HCT116 (cell line): ENCODE data around the gene GJC1. TPM values are rescaled to one million over a fixed set of nuclear protein-coding genes. Genes with fewer than 3 reads are reported as not detected.

Experiments used
- ATAC-seq: fragments of 200-7000 bp; cut with Tn5 transposase; 2 replicates; pipeline ENCODE4 v1.9.1; 2020; ENCODE audit warnings: mild to moderate bottlenecking, moderate library complexity
- BruUV-seq: library from RNA; stranded (reverse); fragments of 400-500 nt; replicated peaks from 2 replicates; lab custom pipeline; 2021; lab: Mats Ljungman, UMichigan
- CTCF ChIA-PET: fragments of 300-600 bp; sonication (Branson Sonifier 250); formaldehyde crosslinking; loops from one replicate; lab custom pipeline; 2021; ENCODE audit warnings: antibody characterized with exemption; lab: Charles Lee
- POLR2A ChIA-PET: fragments of 300-600, 350-600 bp; sonication (Branson Sonifier 250); formaldehyde crosslinking; loops from one replicate; lab custom pipeline; 2021; ENCODE audit warnings: antibody characterized with exemption; lab: Charles Lee
- RAD21 ChIA-PET, 2 experiments: fragments of 300-600 bp; sonication (Branson Sonifier 250); formaldehyde crosslinking; loops; one replicate each; lab custom pipeline; 2023; ENCODE audit warnings: low total read pairs in 2 of 2; ENCODE audit not compliant: uncharacterized antibody in 2 of 2, unreplicated experiment in 2 of 2, low non-redundant PET in 1 of 2; lab: Charles Lee
- DNase-seq: peaks from one replicate; pipeline ENCODE4 v3.0.0-alpha.2; 2010; ENCODE audit warnings: low read depth, low spot score
- H2AFZ ChIP-seq: fragments of 200-600 bp; shearing (Covaris generic), sonication (generic); 2 replicates; pipeline ENCODE4 v1.6.1; 2017; ENCODE audit warnings: low read depth, mixed run types, mixed read lengths, antibody characterized with exemption, low read length; ENCODE audit not compliant: poor library complexity, severe bottlenecking
- H3K27ac ChIP-seq: 2 replicates; pipeline ENCODE4 v1.5.1; 2012; ENCODE audit warnings: low read depth, low read length
- H3K27me3 ChIP-seq: fragments of 200-600 bp; sonication (generic); 2 replicates; pipeline ENCODE4 v1.6.1; 2016; ENCODE audit warnings: mixed run types, low read length, mixed read lengths; ENCODE audit not compliant: insufficient read depth
- H3K36me3 ChIP-seq, 2 experiments: fragments of 200-500 bp in 1 of 2; fragments of 200-600 bp in 1 of 2; sonication (Bioruptor generic) in 1 of 2; sonication (generic) in 1 of 2; 2 replicates each; pipeline versions ENCODE4 v1.5.1 to v1.6.1; 2014 to 2016; ENCODE audit warnings: low read length in 2 of 2, inconsistent platforms in 1 of 2, mixed read lengths in 1 of 2, mixed run types in 1 of 2; ENCODE audit not compliant: insufficient read depth in 2 of 2, control insufficient read depth in 1 of 2
- H3K4me1 ChIP-seq, 2 experiments: fragments of 200-600 bp in 1 of 2; sonication (generic) in 1 of 2; 2 replicates each; pipeline versions ENCODE4 v1.5.1 to v1.6.1; 2012 to 2017; ENCODE audit warnings: low read length in 2 of 2, inconsistent platforms in 1 of 2, mild to moderate bottlenecking in 1 of 2, mixed read lengths in 1 of 2, mixed run types in 1 of 2, moderate library complexity in 1 of 2; ENCODE audit not compliant: insufficient read depth in 2 of 2, control insufficient read depth in 1 of 2
- H3K4me2 ChIP-seq: fragments of 200-600 bp; sonication (generic); 2 replicates; pipeline ENCODE4 v1.6.1; 2017; ENCODE audit warnings: mixed run types, low read length, mixed read lengths
- H3K4me3 ChIP-seq, 2 experiments: fragments of 200-600 bp in 1 of 2; sonication (generic) in 1 of 2; replicated peaks in 1 of 2; 2 replicates each; pipeline ENCODE4 v1.5.1; 2011 to 2016; ENCODE audit warnings: low read length in 2 of 2, control low read depth in 1 of 2, low read depth in 1 of 2, mild to moderate bottlenecking in 1 of 2, mixed read lengths in 1 of 2, mixed run types in 1 of 2
- H3K79me2 ChIP-seq: fragments of 200-600 bp; sonication (generic); 2 replicates; pipeline ENCODE4 v1.6.1; 2017; ENCODE audit warnings: mild to moderate bottlenecking, mixed run types, low read length, moderate library complexity, mixed read lengths; ENCODE audit not compliant: insufficient read depth
- H3K9ac ChIP-seq: fragments of 200-600 bp; sonication (generic); 2 replicates; pipeline ENCODE4 v1.6.1; 2016; ENCODE audit warnings: low read length, mixed read lengths
- H3K9me2 ChIP-seq: fragments of 200-600 bp; sonication (generic), shearing (Covaris generic); 2 replicates; pipeline ENCODE4 v1.6.1; 2017; ENCODE audit warnings: mixed run types, mild to moderate bottlenecking, moderate library complexity; ENCODE audit not compliant: insufficient read depth
- H3K9me3 ChIP-seq, 2 experiments: fragments of 200-500 bp in 1 of 2; fragments of 200-600 bp in 1 of 2; sonication (Bioruptor generic) in 1 of 2; sonication (generic) in 1 of 2; 2 replicates each; pipeline ENCODE4 v1.6.1; 2014 to 2017; ENCODE audit warnings: low read length in 2 of 2, mixed read lengths in 2 of 2, inconsistent platforms in 1 of 2, low read depth in 1 of 2, mild to moderate bottlenecking in 1 of 2, mixed run types in 1 of 2, moderate library complexity in 1 of 2; ENCODE audit not compliant: control insufficient read depth in 1 of 2, insufficient read depth in 1 of 2
- H4K20me1 ChIP-seq: fragments of 200-600 bp; sonication (generic), shearing (Covaris generic); 2 replicates; pipeline ENCODE4 v1.6.1; 2017; ENCODE audit warnings: mixed run types, mild to moderate bottlenecking, moderate library complexity; ENCODE audit not compliant: insufficient read depth
- CBX3 ChIP-seq: IDR thresholded peaks from 2 replicates; pipeline ENCODE4 v1.6.1; 2012; ENCODE audit warnings: low read depth
- CEBPB ChIP-seq: IDR thresholded peaks from 2 replicates; pipeline ENCODE4 v1.6.1; 2012; ENCODE audit warnings: low read depth
- EGR1 ChIP-seq: IDR thresholded peaks from 2 replicates; pipeline ENCODE4 v1.6.1; 2012; ENCODE audit warnings: low read depth
- EZH2phosphoT487 ChIP-seq: fragments of 200-600 bp; IDR thresholded peaks from 2 replicates; pipeline ENCODE4 v1.6.1; 2018; ENCODE audit warnings: antibody characterized with exemption, borderline replicate concordance
- FOSL1 ChIP-seq: IDR thresholded peaks from 2 replicates; pipeline ENCODE4 v1.6.1; 2012; ENCODE audit warnings: low read depth
- MAX ChIP-seq: IDR thresholded peaks from 2 replicates; pipeline ENCODE4 v1.6.1; 2012
- POLR2AphosphoS5 ChIP-seq: IDR thresholded peaks from 2 replicates; pipeline ENCODE4 v1.6.1; 2011; ENCODE audit warnings: mild to moderate bottlenecking, low read depth, low read length, moderate library complexity
- RAD21 ChIP-seq: IDR thresholded peaks from 2 replicates; pipeline ENCODE4 v1.6.1; 2012; ENCODE audit warnings: low read depth, mild to moderate bottlenecking
- SIN3A ChIP-seq: IDR thresholded peaks from 2 replicates; pipeline ENCODE4 v1.6.1; 2012; ENCODE audit warnings: low read depth
- SP1 ChIP-seq: IDR thresholded peaks from 2 replicates; pipeline ENCODE4 v1.6.1; 2012; ENCODE audit warnings: low read depth
- SRF ChIP-seq: IDR thresholded peaks from 2 replicates; pipeline ENCODE4 v1.6.1; 2012; ENCODE audit warnings: low read depth
- ZFX ChIP-seq: fragments of 450-650 bp; IDR thresholded peaks from 2 replicates; pipeline ENCODE4 v1.6.1; 2017
- intact Hi-C: fragments of 100-400 bp; cut with micrococcal nuclease; formaldehyde crosslinking; loops from 2 replicates; pipeline ENCODE4 v1.10.0; 2022
- total RNA-seq: library from RNA; stranded (reverse); gene quantifications from one replicate; pipeline ENCODE4 v1.2.1, GENCODE V29; 2021; ENCODE audit not compliant: unreplicated experiment
- TF ChIP-seq, protein P1 (sequence below), 3 experiments: fragments of 200-600 bp in 1 of 3; sonication (generic) in 1 of 3; IDR thresholded peaks in 2 of 3; conservative IDR thresholded peaks in 1 of 3; 2 replicates each; pipeline ENCODE4 v1.5.1; 2012 to 2017; ENCODE audit warnings: low read depth in 2 of 3, low read length in 2 of 3, antibody characterized with exemption in 1 of 3, borderline replicate concordance in 1 of 3, control low read depth in 1 of 3, mild to moderate bottlenecking in 1 of 3, mixed read lengths in 1 of 3, mixed run types in 1 of 3, moderate library complexity in 1 of 3; ENCODE audit not compliant: insufficient read depth in 1 of 3
- TF ChIP-seq, protein P2 (sequence below): IDR thresholded peaks from 2 replicates; pipeline ENCODE4 v1.6.1; 2011; ENCODE audit warnings: mild to moderate bottlenecking, low read length, moderate library complexity; ENCODE audit not compliant: insufficient replicate concordance; ENCODE audit errors: extremely low read depth

Gene GJC1
- total RNA-seq, 1 experiment from 2014 or later: 62.4 TPM

DNA sequence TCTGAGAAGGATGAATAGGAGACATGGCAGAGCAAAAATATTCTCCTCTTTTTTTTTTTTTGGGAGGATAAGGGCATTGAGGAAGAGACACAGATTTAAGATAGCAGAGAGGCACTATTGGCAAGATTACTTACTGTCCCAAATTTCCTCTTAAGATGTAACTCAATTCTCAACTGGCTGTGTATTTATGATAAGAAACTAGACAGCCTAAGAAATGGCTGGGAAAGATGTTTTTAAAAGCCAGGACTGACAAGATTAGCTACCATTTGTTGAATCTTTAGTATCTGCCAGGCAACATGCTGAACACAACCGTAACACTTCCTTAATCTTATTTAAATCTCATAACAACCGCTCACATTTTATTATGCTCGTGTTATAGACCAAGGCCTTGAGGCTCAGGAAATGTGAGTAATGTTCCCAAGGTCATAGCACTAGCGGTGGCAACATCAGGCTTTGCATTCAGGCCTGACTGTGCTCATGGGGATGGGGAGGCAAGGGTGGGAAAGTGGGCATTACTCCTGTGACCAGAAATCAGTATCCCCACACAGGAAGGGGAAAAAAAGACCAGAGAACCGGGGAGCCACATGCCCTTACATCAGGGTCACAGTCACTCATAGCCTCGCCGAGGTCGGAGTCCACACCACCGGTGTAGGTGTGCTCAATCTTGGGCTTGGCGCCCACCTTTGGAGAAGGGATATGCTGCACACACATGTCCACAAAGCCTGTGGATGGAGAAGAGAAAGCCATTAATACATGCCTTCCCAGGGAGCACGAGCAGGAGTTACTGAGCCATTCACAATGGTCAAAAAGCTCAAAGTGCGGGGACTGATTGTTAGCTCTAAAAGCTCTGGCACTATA, 33.2 kb upstream of the GJC1 start:
- Histone ChIP-seq H3K4me3 (no peak overlapping the region), H3K4me1 (no peaks in the 10 kb centered on the region), H3K27ac (no peak overlapping the region), H4K20me1 (no peaks in the 10 kb centered on the region; the same call in 1 of the 2 replicates), H3K4me2 (no peak overlapping the region), H2AFZ (no peak overlapping the region), H3K36me3 (peaks cover 49 to 61% of the 10 kb centered on the region in 2 experiments), H3K9ac (no peak overlapping the region), H3K27me3 (no peaks in the 10 kb centered on the region), H3K9me3 (no peaks in the 10 kb centered on the region), H3K79me2 (no peaks in the 10 kb centered on the region), H3K9me2 (no peaks in the 10 kb centered on the region)
- ChIA-PET RAD21 (no interaction called here), POLR2A (interaction anchor here (0.7 to 1.1 kb wide), 2 partner anchors 88 kb away, joined by 3 to 4 read pairs; no protein-coding TSS in a partner anchor), CTCF (interaction anchor here (1.1 to 5.9 kb wide), 5 partner anchors 80 to 272 kb away, joined by 3 to 52 read pairs (median 7); partner anchors contain the start of gene ACBD4)
- ATAC-seq: no peak
- no peak for TF ChIP-seq FOSL1
- no peak for TF ChIP-seq SRF
- TF ChIP-seq POLR2AphosphoS5: no peak
- TF ChIP-seq EGR1: no peak
- no peak for TF ChIP-seq EZH2phosphoT487
- TF ChIP-seq RAD21: no peak
- TF ChIP-seq ZFX: no peak
- BruUV-seq: no TSS peak
- DNase-seq: no peak
- intact Hi-C loops: no loop called here

DNA sequence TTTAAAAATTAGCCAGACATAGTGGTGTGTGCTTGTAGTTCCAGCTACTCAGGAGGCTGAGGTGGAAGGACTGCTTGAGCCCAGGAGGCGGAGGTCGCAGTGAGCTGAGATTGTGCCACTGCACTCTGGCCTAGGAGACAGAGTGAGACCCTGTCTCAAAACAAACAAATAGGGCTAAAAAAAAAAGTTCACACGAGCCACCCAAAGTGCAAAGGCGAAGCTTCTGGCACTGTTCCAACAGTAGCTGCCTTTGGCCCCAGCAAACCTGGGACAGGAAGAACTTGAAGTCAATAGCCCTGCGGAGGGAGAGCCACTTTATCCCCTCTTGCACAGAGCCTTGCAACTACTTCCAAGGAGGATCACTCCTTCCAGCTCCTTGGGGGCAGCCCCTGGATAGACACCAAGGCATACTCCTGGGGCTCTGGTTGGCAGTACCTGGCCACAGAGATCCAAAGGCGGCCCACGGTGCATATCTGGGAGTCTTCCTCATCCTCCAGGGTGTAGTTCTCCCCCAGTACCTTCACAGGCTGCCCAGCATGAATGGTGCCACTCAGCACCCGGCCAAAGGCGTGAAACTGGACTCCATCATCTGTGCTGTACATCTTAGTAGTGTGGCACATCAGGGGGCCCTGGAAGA, 32.3 kb upstream of the GJC1 start:
- H3K27ac ChIP-seq: no peak overlapping the region
- CTCF ChIA-PET: interaction anchor here (1.5 to 2.3 kb wide), 2 partner anchors 83 to 87 kb away, joined by 7 to 9 read pairs; no protein-coding TSS in a partner anchor
- no peaks in the 10 kb centered on the region; the same call in 1 of the 2 replicates for H4K20me1 ChIP-seq
- RAD21 ChIA-PET: no interaction called here
- intact Hi-C loops: no loop called here
- POLR2A ChIA-PET: interaction anchor here (1.1 kb wide), 1 partner anchor 87 kb away, joined by 3 read pairs; no protein-coding TSS in a partner anchor
- no peaks in the 10 kb centered on the region for H3K9me3 ChIP-seq
- no peak overlapping the region for H2AFZ ChIP-seq
- ATAC-seq (no peak), DNase-seq (no peak)
- peaks cover 40 to 61% of the 10 kb centered on the region in 2 experiments for H3K36me3 ChIP-seq
- no peak overlapping the region for H3K9ac ChIP-seq
- H3K9me2 ChIP-seq: no peaks in the 10 kb centered on the region
- no peaks in the 10 kb centered on the region for H3K79me2 ChIP-seq
- H3K4me2 ChIP-seq: no peak overlapping the region
- no peak overlapping the region for H3K4me3 ChIP-seq
- no peaks in the 10 kb centered on the region for H3K27me3 ChIP-seq
- H3K4me1 ChIP-seq: no peaks in the 10 kb centered on the region
- BruUV-seq: no TSS peak
- TF ChIP-seq EGR1 (no peak), FOSL1 (no peak), CBX3 (no peak), ZFX (no peak), SIN3A (no peak), CEBPB (no peak), MAX (no peak), SP1 (no peak), EZH2phosphoT487 (no peak)
- TF ChIP-seq, protein P1, sequence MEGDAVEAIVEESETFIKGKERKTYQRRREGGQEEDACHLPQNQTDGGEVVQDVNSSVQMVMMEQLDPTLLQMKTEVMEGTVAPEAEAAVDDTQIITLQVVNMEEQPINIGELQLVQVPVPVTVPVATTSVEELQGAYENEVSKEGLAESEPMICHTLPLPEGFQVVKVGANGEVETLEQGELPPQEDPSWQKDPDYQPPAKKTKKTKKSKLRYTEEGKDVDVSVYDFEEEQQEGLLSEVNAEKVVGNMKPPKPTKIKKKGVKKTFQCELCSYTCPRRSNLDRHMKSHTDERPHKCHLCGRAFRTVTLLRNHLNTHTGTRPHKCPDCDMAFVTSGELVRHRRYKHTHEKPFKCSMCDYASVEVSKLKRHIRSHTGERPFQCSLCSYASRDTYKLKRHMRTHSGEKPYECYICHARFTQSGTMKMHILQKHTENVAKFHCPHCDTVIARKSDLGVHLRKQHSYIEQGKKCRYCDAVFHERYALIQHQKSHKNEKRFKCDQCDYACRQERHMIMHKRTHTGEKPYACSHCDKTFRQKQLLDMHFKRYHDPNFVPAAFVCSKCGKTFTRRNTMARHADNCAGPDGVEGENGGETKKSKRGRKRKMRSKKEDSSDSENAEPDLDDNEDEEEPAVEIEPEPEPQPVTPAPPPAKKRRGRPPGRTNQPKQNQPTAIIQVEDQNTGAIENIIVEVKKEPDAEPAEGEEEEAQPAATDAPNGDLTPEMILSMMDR (IDR thresholded peaks at IDR 0.05 in 2 of 3, conservative IDR thresholded peaks at IDR 0.05 in 1 of 3; ENCODE audit: borderline replicate concordance in 1 of 3, insufficient read depth in 1 of 3, low read depth in 2 of 3, low read length in 2 of 3): no peak
- TF ChIP-seq, protein P2, sequence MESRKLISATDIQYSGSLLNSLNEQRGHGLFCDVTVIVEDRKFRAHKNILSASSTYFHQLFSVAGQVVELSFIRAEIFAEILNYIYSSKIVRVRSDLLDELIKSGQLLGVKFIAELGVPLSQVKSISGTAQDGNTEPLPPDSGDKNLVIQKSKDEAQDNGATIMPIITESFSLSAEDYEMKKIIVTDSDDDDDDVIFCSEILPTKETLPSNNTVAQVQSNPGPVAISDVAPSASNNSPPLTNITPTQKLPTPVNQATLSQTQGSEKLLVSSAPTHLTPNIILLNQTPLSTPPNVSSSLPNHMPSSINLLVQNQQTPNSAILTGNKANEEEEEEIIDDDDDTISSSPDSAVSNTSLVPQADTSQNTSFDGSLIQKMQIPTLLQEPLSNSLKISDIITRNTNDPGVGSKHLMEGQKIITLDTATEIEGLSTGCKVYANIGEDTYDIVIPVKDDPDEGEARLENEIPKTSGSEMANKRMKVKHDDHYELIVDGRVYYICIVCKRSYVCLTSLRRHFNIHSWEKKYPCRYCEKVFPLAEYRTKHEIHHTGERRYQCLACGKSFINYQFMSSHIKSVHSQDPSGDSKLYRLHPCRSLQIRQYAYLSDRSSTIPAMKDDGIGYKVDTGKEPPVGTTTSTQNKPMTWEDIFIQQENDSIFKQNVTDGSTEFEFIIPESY: no peak
